Uterus (tissue), 2 donors: ENCODE measurements around the gene ITGB5.

Experiments
- POLR2A ChIP-seq, 2 donors: fragments of 450-650 bp; IDR thresholded peaks; one replicate each; pipeline ENCODE4 v1.6.1; 2016; ENCODE audit warnings: antibody characterized with exemption in 2 of 2, mild to moderate bottlenecking in 1 of 2, moderate library complexity in 1 of 2
- TF ChIP-seq, protein P1 (sequence below), 4 experiments: fragments of 200-600 bp in 2 of 4; fragments of 450-650 bp in 2 of 4; sonication (generic) in 2 of 4; IDR thresholded peaks; one replicate each; pipeline ENCODE4 v1.5.1; 2016 to 2019; ENCODE audit warnings: antibody characterized with exemption in 4 of 4, mild to moderate bottlenecking in 2 of 4, moderate library complexity in 1 of 4

DNA sequence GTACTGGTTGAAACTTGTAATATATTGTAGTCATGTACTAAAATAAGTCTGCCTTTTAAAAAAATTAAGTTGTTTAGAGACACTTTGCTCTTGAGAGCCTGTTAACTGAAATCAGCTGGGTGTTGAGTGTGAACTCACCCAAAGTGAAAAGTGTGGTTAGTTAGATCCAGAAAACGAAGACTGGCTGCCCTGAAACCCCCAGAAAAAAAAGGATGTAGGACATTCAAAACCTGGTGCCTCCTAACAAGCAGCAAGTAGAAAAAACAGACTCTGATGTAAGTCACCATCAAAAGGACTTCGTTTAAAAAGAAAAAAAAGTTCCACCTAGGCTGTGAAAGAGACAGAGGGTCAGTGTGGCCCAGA is 116.1 kb downstream of the ITGB5 start:
- TF ChIP-seq, protein P1, sequence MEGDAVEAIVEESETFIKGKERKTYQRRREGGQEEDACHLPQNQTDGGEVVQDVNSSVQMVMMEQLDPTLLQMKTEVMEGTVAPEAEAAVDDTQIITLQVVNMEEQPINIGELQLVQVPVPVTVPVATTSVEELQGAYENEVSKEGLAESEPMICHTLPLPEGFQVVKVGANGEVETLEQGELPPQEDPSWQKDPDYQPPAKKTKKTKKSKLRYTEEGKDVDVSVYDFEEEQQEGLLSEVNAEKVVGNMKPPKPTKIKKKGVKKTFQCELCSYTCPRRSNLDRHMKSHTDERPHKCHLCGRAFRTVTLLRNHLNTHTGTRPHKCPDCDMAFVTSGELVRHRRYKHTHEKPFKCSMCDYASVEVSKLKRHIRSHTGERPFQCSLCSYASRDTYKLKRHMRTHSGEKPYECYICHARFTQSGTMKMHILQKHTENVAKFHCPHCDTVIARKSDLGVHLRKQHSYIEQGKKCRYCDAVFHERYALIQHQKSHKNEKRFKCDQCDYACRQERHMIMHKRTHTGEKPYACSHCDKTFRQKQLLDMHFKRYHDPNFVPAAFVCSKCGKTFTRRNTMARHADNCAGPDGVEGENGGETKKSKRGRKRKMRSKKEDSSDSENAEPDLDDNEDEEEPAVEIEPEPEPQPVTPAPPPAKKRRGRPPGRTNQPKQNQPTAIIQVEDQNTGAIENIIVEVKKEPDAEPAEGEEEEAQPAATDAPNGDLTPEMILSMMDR (IDR thresholded peaks at IDR 0.05) = no peak
- TF ChIP-seq POLR2A (IDR thresholded peaks at IDR 0.05) = no peak
